K562 (cell line): ENCODE results near the gene NIPA2. TPM values are rescaled to one million over a fixed set of nuclear protein-coding genes. Genes with fewer than 3 reads are reported as not detected.

Experiments used
- CBFB ChIP-seq: sonication (generic); formaldehyde crosslinking; IDR thresholded peaks from 2 replicates; pipeline ENCODE4 v1.4.0; 2020; ENCODE audit warnings: mild to moderate bottlenecking, missing genetic modification reagents
- KDM5B ChIP-seq: fragments of 200-600 bp; sonication (generic); IDR thresholded peaks from 2 replicates; pipeline ENCODE4 v1.6.1; 2012; ENCODE audit warnings: low read depth, mild to moderate bottlenecking, moderate library complexity, low read length, control low read depth, inconsistent platforms; ENCODE audit not compliant: insufficient replicate concordance
- RBM17 ChIP-seq: fragments of 200-400 bp; formaldehyde crosslinking; IDR thresholded peaks from 2 replicates; pipeline ENCODE4 v1.6.1; 2017; ENCODE audit warnings: low read depth, mild to moderate bottlenecking, low read length, borderline replicate concordance
- ZBTB33 ChIP-seq: sonication (generic); formaldehyde crosslinking; IDR thresholded peaks from 2 replicates; pipeline ENCODE4 v1.8.1; 2023; ENCODE audit warnings: mild to moderate bottlenecking, missing genetic modification reagents
- ZFPM2 ChIP-seq: fragments of 250-450 bp; sonication (Bioruptor Pico); IDR thresholded peaks from 2 replicates; pipeline ENCODE4 v1.5.1; 2022; ENCODE audit warnings: mild to moderate bottlenecking
- polyA plus RNA-seq, 8 experiments: library from polyadenylated mRNA; depleted of rRNA in 4 of 8; stranded (reverse) in 5 of 8; unstranded in 3 of 8; fragments of >200 nt; fragmentation: Nextera tagmentation in 2 of 8; fragmentation: Illumina TruSeq in 1 of 8; extraction: Ambion mirVana in 2 of 8; extraction: Trizol in 1 of 8; gene quantifications; 2 replicates each; pipeline versions ENCODE4 v1.2.1 to v1.2.3, GENCODE V29; 2011 to 2014; ENCODE audit warnings: inconsistent platforms in 1 of 8, missing spikeins in 1 of 8
- total RNA-seq, 7 experiments: library from RNA; depleted of rRNA in 6 of 7; stranded (reverse); fragments of >200 nt in 6 of 7; fragmentation: Illumina TruSeq in 2 of 7; extraction: Trizol in 2 of 7; gene quantifications; 2 replicates each; pipeline versions ENCODE4 v1.2.1 to v1.2.3, GENCODE V29; 2011 to 2021; ENCODE audit warnings: low replicate concordance in 1 of 7
- TF ChIP-seq, protein P1 (sequence below): fragments of 450-650 bp; IDR thresholded peaks from 2 replicates; pipeline ENCODE4 v1.7.1; 2018; ENCODE audit warnings: mild to moderate bottlenecking, low read depth; ENCODE audit not compliant: partially characterized antibody
- TF ChIP-seq, protein P2 (sequence below), 2 experiments: IDR thresholded peaks; 2 replicates each; pipeline ENCODE4 v1.6.1; 2012; ENCODE audit warnings: improper control_type of control experiment in 2 of 2, low read depth in 2 of 2, low read length in 2 of 2, borderline replicate concordance in 1 of 2

Gene NIPA2
- total and polyA plus RNA-seq, 9 of the 15 experiments (the other 6 are each of a cell fraction or from before 2014, with no cell fraction given), result 18.7 to 107 (median 87.3) TPM

DNA sequence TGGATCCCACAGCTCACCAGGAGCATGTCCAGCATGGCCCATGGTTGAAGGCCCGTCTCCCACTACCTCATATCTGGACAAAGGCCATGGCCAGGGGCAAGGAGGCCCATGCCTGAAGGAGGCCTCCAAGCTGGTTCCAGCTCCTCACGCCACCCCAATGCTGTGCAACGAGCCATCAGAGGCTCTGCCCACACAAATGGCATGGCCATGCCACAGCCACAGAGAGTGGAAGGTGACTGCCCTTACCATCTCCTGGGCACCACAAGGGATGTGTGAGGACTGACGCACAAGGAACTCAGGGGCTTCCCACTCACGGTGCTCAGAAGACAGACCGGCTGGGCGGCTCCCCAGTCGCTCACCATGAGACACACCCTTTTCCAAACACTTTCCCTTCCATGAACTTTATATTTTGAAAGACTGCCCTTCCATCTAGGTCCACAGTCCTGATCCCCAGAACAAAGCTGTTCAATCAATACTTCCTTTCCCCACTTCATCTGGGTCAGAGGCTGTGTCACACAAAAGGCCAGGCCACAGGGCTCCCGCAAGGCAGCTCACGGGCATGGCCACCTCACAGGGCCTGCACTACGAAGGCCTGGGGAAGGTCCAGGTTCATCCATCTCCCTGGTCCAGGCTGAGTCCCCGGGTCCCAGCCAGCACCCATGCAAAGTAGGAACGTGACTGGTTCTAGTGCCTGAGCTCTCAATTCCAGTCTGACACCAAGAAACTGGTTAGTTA is 75.3 kb downstream of the NIPA2 start (continued):
- TF ChIP-seq ZBTB33 (CRISPR knock-in tag) (no peak), KDM5B (no peak), ZFPM2 (no peak), RBM17 (no peak), CBFB (CRISPR knock-in tag) (no peak)
- TF ChIP-seq, protein P1, sequence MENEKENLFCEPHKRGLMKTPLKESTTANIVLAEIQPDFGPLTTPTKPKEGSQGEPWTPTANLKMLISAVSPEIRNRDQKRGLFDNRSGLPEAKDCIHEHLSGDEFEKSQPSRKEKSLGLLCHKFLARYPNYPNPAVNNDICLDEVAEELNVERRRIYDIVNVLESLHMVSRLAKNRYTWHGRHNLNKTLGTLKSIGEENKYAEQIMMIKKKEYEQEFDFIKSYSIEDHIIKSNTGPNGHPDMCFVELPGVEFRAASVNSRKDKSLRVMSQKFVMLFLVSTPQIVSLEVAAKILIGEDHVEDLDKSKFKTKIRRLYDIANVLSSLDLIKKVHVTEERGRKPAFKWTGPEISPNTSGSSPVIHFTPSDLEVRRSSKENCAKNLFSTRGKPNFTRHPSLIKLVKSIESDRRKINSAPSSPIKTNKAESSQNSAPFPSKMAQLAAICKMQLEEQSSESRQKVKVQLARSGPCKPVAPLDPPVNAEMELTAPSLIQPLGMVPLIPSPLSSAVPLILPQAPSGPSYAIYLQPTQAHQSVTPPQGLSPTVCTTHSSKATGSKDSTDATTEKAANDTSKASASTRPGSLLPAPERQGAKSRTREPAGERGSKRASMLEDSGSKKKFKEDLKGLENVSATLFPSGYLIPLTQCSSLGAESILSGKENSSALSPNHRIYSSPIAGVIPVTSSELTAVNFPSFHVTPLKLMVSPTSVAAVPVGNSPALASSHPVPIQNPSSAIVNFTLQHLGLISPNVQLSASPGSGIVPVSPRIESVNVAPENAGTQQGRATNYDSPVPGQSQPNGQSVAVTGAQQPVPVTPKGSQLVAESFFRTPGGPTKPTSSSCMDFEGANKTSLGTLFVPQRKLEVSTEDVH, result no peak
- TF ChIP-seq, protein P2, sequence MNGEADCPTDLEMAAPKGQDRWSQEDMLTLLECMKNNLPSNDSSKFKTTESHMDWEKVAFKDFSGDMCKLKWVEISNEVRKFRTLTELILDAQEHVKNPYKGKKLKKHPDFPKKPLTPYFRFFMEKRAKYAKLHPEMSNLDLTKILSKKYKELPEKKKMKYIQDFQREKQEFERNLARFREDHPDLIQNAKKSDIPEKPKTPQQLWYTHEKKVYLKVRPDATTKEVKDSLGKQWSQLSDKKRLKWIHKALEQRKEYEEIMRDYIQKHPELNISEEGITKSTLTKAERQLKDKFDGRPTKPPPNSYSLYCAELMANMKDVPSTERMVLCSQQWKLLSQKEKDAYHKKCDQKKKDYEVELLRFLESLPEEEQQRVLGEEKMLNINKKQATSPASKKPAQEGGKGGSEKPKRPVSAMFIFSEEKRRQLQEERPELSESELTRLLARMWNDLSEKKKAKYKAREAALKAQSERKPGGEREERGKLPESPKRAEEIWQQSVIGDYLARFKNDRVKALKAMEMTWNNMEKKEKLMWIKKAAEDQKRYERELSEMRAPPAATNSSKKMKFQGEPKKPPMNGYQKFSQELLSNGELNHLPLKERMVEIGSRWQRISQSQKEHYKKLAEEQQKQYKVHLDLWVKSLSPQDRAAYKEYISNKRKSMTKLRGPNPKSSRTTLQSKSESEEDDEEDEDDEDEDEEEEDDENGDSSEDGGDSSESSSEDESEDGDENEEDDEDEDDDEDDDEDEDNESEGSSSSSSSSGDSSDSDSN (IDR thresholded peaks at IDR 0.05; ENCODE audit: borderline replicate concordance in 1 of 2, low read depth in 2 of 2, low read length in 2 of 2), result no peak
- TF ChIP-seq, all 486 proteins: peak for 0
